ENCODE measurements around the gene DHRS7B.
"Not testable (repeated sequence)": the region's sequence is repeated elsewhere in the genome, so short reads cannot be mapped to it uniquely, and the experiment has no call there.

The DHRS7B gene

GRCh38 chr17:21215935-21216334 is 89.2 kb downstream of the DHRS7B start:
- TF ChIP-seq, protein P1, sequence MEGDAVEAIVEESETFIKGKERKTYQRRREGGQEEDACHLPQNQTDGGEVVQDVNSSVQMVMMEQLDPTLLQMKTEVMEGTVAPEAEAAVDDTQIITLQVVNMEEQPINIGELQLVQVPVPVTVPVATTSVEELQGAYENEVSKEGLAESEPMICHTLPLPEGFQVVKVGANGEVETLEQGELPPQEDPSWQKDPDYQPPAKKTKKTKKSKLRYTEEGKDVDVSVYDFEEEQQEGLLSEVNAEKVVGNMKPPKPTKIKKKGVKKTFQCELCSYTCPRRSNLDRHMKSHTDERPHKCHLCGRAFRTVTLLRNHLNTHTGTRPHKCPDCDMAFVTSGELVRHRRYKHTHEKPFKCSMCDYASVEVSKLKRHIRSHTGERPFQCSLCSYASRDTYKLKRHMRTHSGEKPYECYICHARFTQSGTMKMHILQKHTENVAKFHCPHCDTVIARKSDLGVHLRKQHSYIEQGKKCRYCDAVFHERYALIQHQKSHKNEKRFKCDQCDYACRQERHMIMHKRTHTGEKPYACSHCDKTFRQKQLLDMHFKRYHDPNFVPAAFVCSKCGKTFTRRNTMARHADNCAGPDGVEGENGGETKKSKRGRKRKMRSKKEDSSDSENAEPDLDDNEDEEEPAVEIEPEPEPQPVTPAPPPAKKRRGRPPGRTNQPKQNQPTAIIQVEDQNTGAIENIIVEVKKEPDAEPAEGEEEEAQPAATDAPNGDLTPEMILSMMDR (conservative IDR thresholded peaks at IDR 0.05; ENCODE audit: low read depth, low read length), result no peak
- H3K4me3 ChIP-seq (ENCODE audit: low read depth, low read length), result no peak overlapping the region
- peak; percentile 12 for DNase-seq (ENCODE audit: low read depth)

- no peak overlapping the region for H3K4me3 ChIP-seq (ENCODE audit: low read depth, low read length)
- TF ChIP-seq, protein P1 (conservative IDR thresholded peaks at IDR 0.05; ENCODE audit: low read depth, low read length), result no peak
- no peak for DNase-seq (ENCODE audit: low read depth)
These were observed 90.6 kb downstream of the DHRS7B start for GRCh38 chr17:21217346-21217745.

- peak; percentile 29 for DNase-seq (ENCODE audit: low read depth)
- TF ChIP-seq, protein P1 (conservative IDR thresholded peaks at IDR 0.05; ENCODE audit: low read depth, low read length), result peak; percentile 3
- H3K4me3 ChIP-seq (ENCODE audit: low read depth, low read length), result no peak overlapping the region
These were observed 91.3 kb downstream of the DHRS7B start for GRCh38 chr17:21218101-21218500.

GRCh38 chr17:21218831-21219380 is 92.1 kb downstream of the DHRS7B start:
- DNase-seq (ENCODE audit: low read depth), result no peak
- no peak overlapping the region for H3K4me3 ChIP-seq (ENCODE audit: low read depth, low read length)
- TF ChIP-seq, protein P1 (conservative IDR thresholded peaks at IDR 0.05; ENCODE audit: low read depth, low read length), result no peak

DNA sequence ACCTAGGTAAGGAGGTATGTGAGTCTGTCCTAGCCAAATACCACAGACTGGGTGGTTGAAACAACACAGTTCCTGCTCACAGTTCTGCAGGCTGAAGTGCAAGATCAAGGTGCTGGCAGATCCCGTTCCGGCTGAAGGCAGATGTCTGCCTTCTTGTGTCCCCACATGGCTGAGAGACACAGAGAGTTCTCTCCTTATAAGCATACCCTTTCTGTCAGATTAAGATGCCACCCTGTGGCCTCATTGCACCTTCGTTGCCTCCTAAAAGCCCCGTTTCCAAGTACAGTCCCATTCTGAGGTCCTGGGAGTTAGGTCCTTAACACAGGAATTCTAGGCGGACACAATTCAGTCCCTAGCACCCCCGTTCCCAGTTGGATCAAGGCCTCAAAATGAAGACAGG is 96.3 kb downstream of the DHRS7B start:
- no peak for DNase-seq (ENCODE audit: low read depth)
- TF ChIP-seq, protein P1 (conservative IDR thresholded peaks at IDR 0.05; ENCODE audit: low read depth, low read length), result no peak
- H3K4me3 ChIP-seq (ENCODE audit: low read depth, low read length), result no peak overlapping the region

DNA sequence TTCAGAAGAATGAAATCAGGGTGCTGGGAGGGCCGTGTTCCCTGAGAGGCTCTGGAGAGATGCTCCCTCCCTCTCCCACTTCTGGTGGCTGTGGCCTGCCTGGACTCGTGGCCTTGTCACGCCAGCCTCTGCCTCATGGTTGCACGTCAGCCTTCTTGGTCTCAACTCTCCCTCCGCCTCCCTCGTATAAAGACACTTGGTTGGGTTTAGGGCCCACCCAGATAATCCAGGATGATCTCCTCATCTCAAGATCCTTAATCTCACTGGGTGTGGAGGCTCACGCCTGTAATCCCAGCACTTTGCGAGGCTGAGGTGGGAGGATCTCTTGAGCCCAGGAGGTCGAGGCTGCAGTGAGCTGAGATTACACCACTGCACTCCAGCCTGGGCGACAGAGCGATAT is 100.5 kb downstream of the DHRS7B start:
- DNase-seq (ENCODE audit: low read depth); H3K4me3 ChIP-seq (ENCODE audit: low read depth, low read length): not testable (repeated sequence)

GRCh38 chr17:21228111-21228510 is 101.3 kb downstream of the DHRS7B start:
- no peak for DNase-seq (ENCODE audit: low read depth)

More at GRCh38 chr17:21228111-21228510, 101.3 kb downstream of the DHRS7B start:
- no peak overlapping the region for H3K4me3 ChIP-seq (ENCODE audit: low read depth, low read length)
- TF ChIP-seq, protein P1 (conservative IDR thresholded peaks at IDR 0.05; ENCODE audit: low read depth, low read length), result no peak
